SK-N-SH treated with all-trans-retinoic acid at 6 μM for 48 hours (cell line): ENCODE data around the gene PPARA.
A peak's percentile ranks its signal among the peaks of the same experiment; 100 is the strongest.

ENCODE experiments used
- ATAC-seq: fragments of 200-7000 bp; cut with Tn5 transposase; 3 replicates; pipeline ENCODE4 v1.9.1; 2020; ENCODE audit warnings: mild to moderate bottlenecking, moderate library complexity
- ARNTL ChIP-seq: fragments of 450-650 bp; formaldehyde crosslinking; IDR thresholded peaks from 2 replicates; pipeline ENCODE4 v1.5.0; 2020; ENCODE audit warnings: low read depth, mild to moderate bottlenecking, moderate library complexity, borderline replicate concordance
- CREB5 ChIP-seq: fragments of 250-450 bp; sonication (Bioruptor Pico); IDR thresholded peaks from 2 replicates; pipeline ENCODE4 v1.5.1; 2020; ENCODE audit warnings: low read depth, mild to moderate bottlenecking, moderate library complexity
- CSRNP3 ChIP-seq: fragments of 250-450 bp; sonication (Bioruptor Pico); IDR thresholded peaks from 2 replicates; pipeline ENCODE4 v1.5.1; 2021; ENCODE audit warnings: mild to moderate bottlenecking, moderate library complexity
- GLIS3 ChIP-seq: fragments of 250-450 bp; sonication (Bioruptor Pico); IDR thresholded peaks from 2 replicates; pipeline ENCODE4 v1.5.0; 2020; ENCODE audit warnings: mild to moderate bottlenecking, moderate library complexity
- ISL1 ChIP-seq: fragments of 250-450 bp; sonication (Bioruptor Pico); IDR thresholded peaks from 2 replicates; pipeline ENCODE4 v2.1.2; 2022; ENCODE audit warnings: mild to moderate bottlenecking, moderate library complexity
- OSR1 ChIP-seq: fragments of 250-450 bp; sonication (Bioruptor Pico); IDR thresholded peaks from 2 replicates; pipeline ENCODE4 v1.8.0; 2022; ENCODE audit warnings: moderate library complexity, mild to moderate bottlenecking, inconsistent platforms
- PPARA ChIP-seq: fragments of 250-450 bp; sonication (Bioruptor Pico); IDR thresholded peaks from 2 replicates; pipeline ENCODE4 v1.5.0; 2020; ENCODE audit warnings: mild to moderate bottlenecking, borderline replicate concordance
- RARB ChIP-seq: fragments of 250-450 bp; sonication (Bioruptor Pico); IDR thresholded peaks from 2 replicates; pipeline ENCODE4 v1.8.0; 2021; ENCODE audit warnings: mild to moderate bottlenecking, moderate library complexity
- SNAI2 ChIP-seq: fragments of 250-450 bp; sonication (Bioruptor Pico); IDR thresholded peaks from 2 replicates; pipeline ENCODE4 v1.5.0; 2020; ENCODE audit warnings: mild to moderate bottlenecking, moderate library complexity
- TCF4 ChIP-seq: fragments of 250-450 bp; sonication (Bioruptor Pico); IDR thresholded peaks from 2 replicates; pipeline ENCODE4 v1.8.0; 2021; ENCODE audit warnings: mild to moderate bottlenecking, moderate library complexity, borderline replicate concordance
- TOX ChIP-seq: fragments of 250-450 bp; sonication (Bioruptor Pico); IDR thresholded peaks from 2 replicates; pipeline ENCODE4 v1.8.0; 2021; ENCODE audit warnings: mild to moderate bottlenecking, moderate library complexity, borderline replicate concordance
- TSHZ2 ChIP-seq: fragments of 250-450 bp; sonication (Bioruptor Pico); IDR thresholded peaks from 2 replicates; pipeline ENCODE4 v1.5.0; 2020; ENCODE audit warnings: mild to moderate bottlenecking, moderate library complexity
- ZC3H10 ChIP-seq: fragments of 250-450 bp; sonication (Bioruptor Pico); IDR thresholded peaks from 2 replicates; pipeline ENCODE4 v1.5.1; 2021; ENCODE audit warnings: mild to moderate bottlenecking, moderate library complexity
- ZFP3 ChIP-seq: fragments of 250-450 bp; sonication (Bioruptor Pico); IDR thresholded peaks from 2 replicates; pipeline ENCODE4 v1.5.0; 2020; ENCODE audit warnings: mild to moderate bottlenecking, moderate library complexity
- ZFP30 ChIP-seq: fragments of 450-650 bp; formaldehyde crosslinking; IDR thresholded peaks from 2 replicates; pipeline ENCODE4 v1.5.0; 2022; ENCODE audit warnings: mild to moderate bottlenecking, moderate library complexity
- ZNF70 ChIP-seq: fragments of 450-650 bp; formaldehyde crosslinking; IDR thresholded peaks from 2 replicates; pipeline ENCODE4 v1.5.0; 2020; ENCODE audit warnings: mild to moderate bottlenecking, moderate library complexity
- ZNF8 ChIP-seq: fragments of 450-650 bp; formaldehyde crosslinking; IDR thresholded peaks from 2 replicates; pipeline ENCODE4 v1.5.0; 2020; ENCODE audit warnings: mild to moderate bottlenecking, moderate library complexity
- TF ChIP-seq, protein P1 (sequence below): fragments of 250-450 bp; sonication (Bioruptor Pico); IDR thresholded peaks from 2 replicates; pipeline ENCODE4 v1.8.0; 2020; ENCODE audit warnings: mild to moderate bottlenecking, moderate library complexity, borderline replicate concordance

PPARA gene

DNA sequence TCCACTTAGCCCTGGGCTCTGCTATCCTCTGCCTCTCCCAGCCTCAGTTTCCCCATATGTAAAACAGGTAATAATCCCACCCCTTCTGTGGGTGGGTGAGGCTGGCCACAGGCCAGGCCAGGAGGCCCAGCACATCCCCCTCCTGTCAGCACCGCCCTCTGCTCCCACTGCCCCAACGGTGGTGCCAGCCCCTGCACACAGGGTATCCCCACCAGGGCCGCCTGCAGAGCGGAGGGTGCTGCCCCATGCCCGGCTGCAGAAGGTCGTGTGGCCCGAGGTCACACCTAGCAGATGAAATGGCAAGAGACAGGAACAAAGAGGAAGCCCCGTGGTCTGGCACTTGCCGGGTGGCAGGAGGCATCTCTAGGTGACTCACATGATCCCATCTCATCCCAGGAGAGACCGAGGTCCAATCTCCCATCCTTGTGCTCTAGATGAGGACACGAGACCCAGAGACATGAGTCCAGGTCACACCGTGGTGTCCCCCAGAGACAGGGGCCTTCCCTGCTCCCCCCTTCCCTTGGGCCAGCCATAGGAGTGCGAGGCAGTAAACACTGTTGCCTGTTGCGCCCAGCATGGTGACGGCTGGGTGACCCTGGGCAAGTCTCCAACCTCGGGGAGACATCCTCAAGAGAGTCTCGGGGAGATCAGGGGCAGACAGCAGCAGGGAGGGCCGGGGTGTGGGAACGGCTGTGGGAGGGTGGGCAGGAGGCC lies 27.2 kb upstream of the PPARA start:
- no peak for ATAC-seq
- TF ChIP-seq GLIS3, result no peak

DNA sequence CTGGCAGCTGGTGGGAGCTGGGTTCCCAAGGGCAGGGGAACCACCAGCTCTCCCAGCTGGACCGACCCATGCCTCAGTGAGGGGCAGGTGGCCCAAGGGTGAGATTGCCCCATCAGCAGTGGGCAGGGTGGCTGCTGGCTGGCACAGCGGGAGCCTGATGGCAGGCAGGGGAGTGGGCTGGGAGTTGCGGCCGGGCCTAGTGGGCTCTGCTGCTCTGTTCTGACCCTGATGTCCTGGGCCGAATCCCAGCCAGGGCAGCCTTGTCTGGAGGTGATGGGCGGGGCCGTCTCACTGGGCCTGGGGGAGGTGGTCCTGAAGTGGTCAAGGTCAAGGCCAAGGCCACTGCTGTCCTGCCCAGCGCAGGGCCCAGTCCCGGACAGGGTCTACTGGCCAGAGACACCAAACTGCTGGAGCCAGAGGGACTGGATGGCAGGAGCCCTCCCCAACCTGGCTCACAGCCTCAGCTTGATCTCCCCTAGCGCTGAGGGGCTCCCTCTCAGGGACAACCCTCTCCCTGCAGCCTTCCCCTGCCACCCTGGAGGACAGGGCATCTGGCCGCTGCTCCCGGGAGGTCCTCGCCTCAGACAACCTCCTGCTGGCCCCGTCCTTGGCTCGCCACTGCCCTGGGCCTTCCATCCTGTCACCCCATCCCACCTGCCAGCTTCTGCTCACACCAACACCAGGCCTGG lies 26.5 kb upstream of the PPARA start:
- TF ChIP-seq OSR1, result no peak
- no peak for TF ChIP-seq ZFP3 (CRISPR knock-in tag)
- TF ChIP-seq TOX (CRISPR knock-in tag), result no peak
- TF ChIP-seq PPARA, result no peak
- TF ChIP-seq ISL1 (CRISPR knock-in tag), result no peak
- no peak for TF ChIP-seq CSRNP3 (CRISPR knock-in tag)
- TF ChIP-seq, protein P1, sequence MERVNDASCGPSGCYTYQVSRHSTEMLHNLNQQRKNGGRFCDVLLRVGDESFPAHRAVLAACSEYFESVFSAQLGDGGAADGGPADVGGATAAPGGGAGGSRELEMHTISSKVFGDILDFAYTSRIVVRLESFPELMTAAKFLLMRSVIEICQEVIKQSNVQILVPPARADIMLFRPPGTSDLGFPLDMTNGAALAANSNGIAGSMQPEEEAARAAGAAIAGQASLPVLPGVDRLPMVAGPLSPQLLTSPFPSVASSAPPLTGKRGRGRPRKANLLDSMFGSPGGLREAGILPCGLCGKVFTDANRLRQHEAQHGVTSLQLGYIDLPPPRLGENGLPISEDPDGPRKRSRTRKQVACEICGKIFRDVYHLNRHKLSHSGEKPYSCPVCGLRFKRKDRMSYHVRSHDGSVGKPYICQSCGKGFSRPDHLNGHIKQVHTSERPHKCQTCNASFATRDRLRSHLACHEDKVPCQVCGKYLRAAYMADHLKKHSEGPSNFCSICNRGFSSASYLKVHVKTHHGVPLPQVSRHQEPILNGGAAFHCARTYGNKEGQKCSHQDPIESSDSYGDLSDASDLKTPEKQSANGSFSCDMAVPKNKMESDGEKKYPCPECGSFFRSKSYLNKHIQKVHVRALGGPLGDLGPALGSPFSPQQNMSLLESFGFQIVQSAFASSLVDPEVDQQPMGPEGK (CRISPR knock-in tag), result no peak
- no peak for TF ChIP-seq ZNF8 (CRISPR knock-in tag)
- TF ChIP-seq TCF4, result no peak
- TF ChIP-seq ZNF70, result no peak
- no peak for TF ChIP-seq RARB (CRISPR knock-in tag)
- no peak for TF ChIP-seq TSHZ2
- TF ChIP-seq SNAI2 (CRISPR knock-in tag), result no peak
- TF ChIP-seq CREB5 (CRISPR knock-in tag), result no peak
- no peak for TF ChIP-seq ZFP30 (CRISPR knock-in tag)
- no peak for TF ChIP-seq ARNTL
- no peak for ATAC-seq

DNA sequence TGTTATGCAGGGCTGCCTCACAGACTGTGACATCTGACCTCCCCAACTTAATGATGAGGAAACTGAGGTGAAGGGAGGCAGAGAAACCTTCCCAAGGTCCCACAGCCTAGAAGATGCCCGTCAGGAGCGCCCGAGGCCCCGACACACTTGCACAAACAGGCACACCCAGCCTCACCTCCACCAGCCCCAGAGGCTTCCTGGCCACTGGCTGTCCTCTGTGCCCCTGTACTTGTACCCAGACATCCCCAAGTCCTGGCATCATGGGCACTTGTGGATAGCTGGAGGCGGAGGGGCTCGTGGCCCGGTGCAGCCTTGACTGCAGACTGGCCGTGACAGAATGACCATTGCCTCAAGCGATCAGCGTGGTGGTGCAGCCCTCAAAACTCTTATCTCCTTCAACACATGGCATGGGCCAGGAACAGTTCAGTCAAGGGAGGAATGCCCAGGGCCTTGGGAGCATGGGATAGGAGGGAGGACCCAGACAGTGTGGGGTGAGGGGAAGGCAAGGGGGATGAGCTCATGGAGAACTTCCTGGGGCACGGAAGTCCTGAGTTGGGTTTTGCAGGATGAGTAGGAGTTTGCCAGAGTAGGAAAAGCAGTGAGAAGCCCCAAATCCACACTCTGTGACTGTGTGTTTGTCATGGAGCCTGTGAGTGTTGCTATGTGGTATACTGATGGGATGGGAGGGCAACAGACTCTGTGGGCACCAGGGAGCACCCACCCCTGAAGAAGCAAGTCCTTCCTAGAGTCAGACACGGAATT lies 25.8 kb upstream of the PPARA start:
- no peak for ATAC-seq
- TF ChIP-seq, protein P1 (CRISPR knock-in tag), result no peak
- no peak for TF ChIP-seq TSHZ2
- peak; percentile 99 for TF ChIP-seq ZFP3 (CRISPR knock-in tag)
- no peak for TF ChIP-seq ZNF8 (CRISPR knock-in tag)
- no peak for TF ChIP-seq RARB (CRISPR knock-in tag)
- TF ChIP-seq ZC3H10 (CRISPR knock-in tag), result no peak
